H1 (cell line): Measurements from ENCODE around the gene TDRD5. TPM values are rescaled to one million over a fixed set of nuclear protein-coding genes. Genes with fewer than 3 reads are reported as not detected.

Source experiments
- CTCF ChIA-PET: fragments of 300-600 bp; sonication (Branson Sonifier 250); formaldehyde crosslinking; loops from one replicate; lab custom pipeline; 2021; ENCODE audit not compliant: partially characterized antibody; lab: Charles Lee
- POLR2A ChIA-PET: fragments of 300-600 bp; sonication (Branson Sonifier 250); formaldehyde crosslinking; loops from one replicate; lab custom pipeline; 2021; ENCODE audit warnings: inconsistent platforms; ENCODE audit not compliant: partially characterized antibody; lab: Charles Lee
- DNase-seq, 2 experiments: peaks; one replicate each; pipeline versions ENCODE4 v3.0.0 to v3.0.0-alpha.2; 2010 to 2022; ENCODE audit warnings: low spot score in 2 of 2, low read depth in 1 of 2, mixed read lengths in 1 of 2
- FAIRE-seq: peaks from 2 replicates; lab custom pipeline; 2011; peaks lifted over from hg19 to GRCh38; lab: Jason Lieb, UNC
- H2AFZ ChIP-seq: 2 replicates; pipeline ENCODE4 v1.8.1; 2012; ENCODE audit warnings: low read length, inconsistent platforms
- H2AK5ac ChIP-seq: 2 replicates; pipeline ENCODE4 v1.6.1; 2013; ENCODE audit warnings: low read depth, low read length
- H2BK120ac ChIP-seq: replicated peaks from 2 replicates; pipeline ENCODE3; 2013; ENCODE audit warnings: low read depth, low read length, inconsistent platforms
- H2BK12ac ChIP-seq: 2 replicates; pipeline ENCODE4 v1.6.1; 2013; ENCODE audit warnings: low read depth, low read length
- H2BK15ac ChIP-seq: 2 replicates; pipeline ENCODE4 v1.6.1; 2013; ENCODE audit warnings: low read length
- H2BK20ac ChIP-seq: 2 replicates; pipeline ENCODE4 v1.6.1; 2013; ENCODE audit warnings: low read length
- H2BK5ac ChIP-seq: 2 replicates; pipeline ENCODE4 v1.6.1; 2013; ENCODE audit warnings: low read depth, low read length
- H3K14ac ChIP-seq: 2 replicates; pipeline ENCODE4 v1.6.1; 2013; ENCODE audit warnings: inconsistent platforms; ENCODE audit not compliant: insufficient read length
- H3K18ac ChIP-seq: 2 replicates; pipeline ENCODE4 v1.6.1; 2013; ENCODE audit warnings: low read length; ENCODE audit errors: extremely low read depth
- H3K23ac ChIP-seq: 2 replicates; pipeline ENCODE4 v1.6.1; 2013; ENCODE audit warnings: inconsistent platforms; ENCODE audit not compliant: insufficient read length
- H3K23me2 ChIP-seq: 2 replicates; pipeline ENCODE4 v1.6.1; 2013; ENCODE audit warnings: low read depth, low read length
- H3K27ac ChIP-seq: 2 replicates; pipeline ENCODE4 v1.6.1; 2011; ENCODE audit warnings: low read depth, low read length, inconsistent platforms
- H3K27me3 ChIP-seq, 4 experiments: replicated peaks in 1 of 4; 1 replicate in 1 of 4; 2 replicates in 3 of 4; pipeline versions ENCODE4 v1.6.1 to v1.8.1; 2011 to 2013; ENCODE audit warnings: low read length in 3 of 4, mild to moderate bottlenecking in 3 of 4, inconsistent platforms in 2 of 4, mixed read lengths in 2 of 4, moderate library complexity in 1 of 4; ENCODE audit not compliant: control insufficient read depth in 3 of 4, insufficient read depth in 3 of 4; ENCODE audit errors: extremely low read depth in 1 of 4
- H3K36me3 ChIP-seq, 4 experiments: 2 replicates each; pipeline versions ENCODE4 v1.6.1 to v1.8.1; 2011 to 2013; ENCODE audit warnings: mild to moderate bottlenecking in 4 of 4, low read length in 3 of 4, moderate library complexity in 2 of 4, control low read depth in 1 of 4, inconsistent platforms in 1 of 4; ENCODE audit not compliant: insufficient read depth in 4 of 4, control insufficient read depth in 2 of 4
- H3K4ac ChIP-seq: replicated peaks from 2 replicates; pipeline ENCODE3; 2013; ENCODE audit warnings: low read length, low read depth, mixed read lengths, inconsistent platforms; ENCODE audit not compliant: insufficient read length
- H3K4me1 ChIP-seq, 4 experiments: replicated peaks in 1 of 4; 1 replicate in 1 of 4; 2 replicates in 3 of 4; pipeline versions ENCODE4 v1.6.1 to v1.8.1; 2011 to 2013; ENCODE audit warnings: low read length in 3 of 4, inconsistent platforms in 2 of 4, mixed read lengths in 1 of 4; ENCODE audit not compliant: insufficient read depth in 4 of 4, control insufficient read depth in 3 of 4
- H3K4me2 ChIP-seq, 2 experiments: 2 replicates each; pipeline versions ENCODE4 v1.6.1 to v1.8.1; 2011 to 2013; ENCODE audit warnings: low read depth in 2 of 2, low read length in 2 of 2, control low read depth in 1 of 2, inconsistent platforms in 1 of 2, mild to moderate bottlenecking in 1 of 2; ENCODE audit not compliant: insufficient read depth in 1 of 2
- H3K4me3 ChIP-seq, 4 experiments: fragments of 200-600, 300-600 bp in 1 of 4; sonication (generic), shearing (Covaris generic), sonication (Bioruptor Twin) in 1 of 4; 2 replicates each; pipeline versions ENCODE4 v1.5.1 to v1.8.1; 2011 to 2016; ENCODE audit warnings: low read length in 4 of 4, low read depth in 3 of 4, control low read depth in 2 of 4, inconsistent platforms in 2 of 4, mild to moderate bottlenecking in 2 of 4, mixed read lengths in 1 of 4, moderate library complexity in 1 of 4; ENCODE audit not compliant: insufficient read depth in 2 of 4; ENCODE audit errors: extremely low read depth in 1 of 4
- H3K56ac ChIP-seq: replicated peaks from 2 replicates; pipeline ENCODE3; 2013; ENCODE audit warnings: low read depth, mild to moderate bottlenecking, mixed read lengths, low read length, inconsistent platforms; ENCODE audit not compliant: insufficient read length
- H3K79me1 ChIP-seq: 2 replicates; pipeline ENCODE4 v1.6.1; 2013; ENCODE audit warnings: low read depth, low read length, control low read depth
- H3K79me2 ChIP-seq, 2 experiments: 2 replicates each; pipeline versions ENCODE4 v1.6.1 to v1.8.1; 2012 to 2013; ENCODE audit warnings: low read length in 2 of 2, mild to moderate bottlenecking in 2 of 2, inconsistent platforms in 1 of 2; ENCODE audit not compliant: insufficient read depth in 2 of 2, control insufficient read depth in 1 of 2
- H3K9ac ChIP-seq, 4 experiments: replicated peaks in 1 of 4; 1 replicate in 1 of 4; 2 replicates in 3 of 4; pipeline versions ENCODE4 v1.6.1 to v1.8.1; 2011 to 2013; ENCODE audit warnings: low read depth in 3 of 4, low read length in 3 of 4, control low read depth in 2 of 4, mild to moderate bottlenecking in 2 of 4, moderate library complexity in 2 of 4, inconsistent platforms in 1 of 4; ENCODE audit errors: extremely low read depth in 1 of 4
- H3K9me3 ChIP-seq, 2 experiments: 2 replicates each; pipeline versions ENCODE4 v1.6.1 to v1.8.1; 2012 to 2013; ENCODE audit warnings: mild to moderate bottlenecking in 2 of 2, moderate library complexity in 2 of 2, control low read depth in 1 of 2, inconsistent platforms in 1 of 2, low read depth in 1 of 2, low read length in 1 of 2, mixed read lengths in 1 of 2; ENCODE audit not compliant: insufficient read depth in 2 of 2
- H4K20me1 ChIP-seq, 2 experiments: replicated peaks in 1 of 2; 2 replicates each; pipeline versions ENCODE3 to v1.8.1; 2011 to 2013; ENCODE audit warnings: inconsistent platforms in 2 of 2, low read length in 2 of 2, mild to moderate bottlenecking in 1 of 2; ENCODE audit not compliant: insufficient read depth in 2 of 2, control insufficient read depth in 1 of 2
- H4K5ac ChIP-seq: 2 replicates; pipeline ENCODE4 v1.6.1; 2013; ENCODE audit warnings: low read length, low read depth, mixed read lengths, inconsistent platforms; ENCODE audit not compliant: insufficient read length
- H4K8ac ChIP-seq: 2 replicates; pipeline ENCODE4 v1.8.0; 2013; ENCODE audit warnings: mild to moderate bottlenecking, moderate library complexity, low read length, inconsistent platforms; ENCODE audit not compliant: insufficient read depth; ENCODE audit errors: extremely low read depth
- H4K91ac ChIP-seq: replicated peaks from 2 replicates; pipeline ENCODE3; 2013; ENCODE audit warnings: low read length, mixed read lengths, inconsistent platforms; ENCODE audit not compliant: insufficient read length
- ASH2L ChIP-seq: fragments of 200-600, 300-600 bp; sonication (generic); IDR thresholded peaks from one replicate; pipeline ENCODE4 v1.7.1; 2017; ENCODE audit warnings: low read length
- BACH1 ChIP-seq: IDR thresholded peaks from 2 replicates; pipeline ENCODE4 v1.6.1; 2012; ENCODE audit warnings: low read length, improper control_type of control experiment
- CBX8 ChIP-seq: fragments of 300-800, 300-1000 bp; sonication (generic); IDR thresholded peaks from 2 replicates; pipeline ENCODE4 v1.7.1; 2016; ENCODE audit warnings: low read depth, low read length, borderline replicate concordance
- EGR1 ChIP-seq: IDR thresholded peaks from 2 replicates; pipeline ENCODE4 v1.6.1; 2011; ENCODE audit warnings: low read depth, low read length, borderline replicate concordance
- HDAC2 ChIP-seq, 2 experiments: fragments of 300-600 bp in 1 of 2; sonication (generic) in 1 of 2; IDR thresholded peaks; 2 replicates each; pipeline ENCODE4 v1.6.1; 2011 to 2012; ENCODE audit warnings: low read depth in 2 of 2, low read length in 2 of 2, mild to moderate bottlenecking in 2 of 2, moderate library complexity in 2 of 2, borderline replicate concordance in 1 of 2, inconsistent platforms in 1 of 2
- MAFK ChIP-seq: IDR thresholded peaks from 2 replicates; pipeline ENCODE4 v1.6.1; 2012; ENCODE audit warnings: low read depth, mild to moderate bottlenecking, improper control_type of control experiment, low read length
- MAX ChIP-seq: IDR thresholded peaks from 2 replicates; pipeline ENCODE4 v1.6.1; 2012; ENCODE audit warnings: inconsistent platforms
- POLR2A ChIP-seq, 2 experiments: IDR thresholded peaks; 1 replicate in 1 of 2; 2 replicates in 1 of 2; pipeline ENCODE4 v1.6.1; 2011; ENCODE audit warnings: low read depth in 2 of 2, low read length in 2 of 2, mild to moderate bottlenecking in 2 of 2; ENCODE audit errors: control extremely low read depth in 1 of 2
- RBBP5 ChIP-seq: IDR thresholded peaks from 2 replicates; pipeline ENCODE4 v1.7.1; 2012; ENCODE audit warnings: low read depth, mild to moderate bottlenecking, inconsistent platforms, low read length, moderate library complexity, borderline replicate concordance
- RFX5 ChIP-seq: IDR thresholded peaks from 2 replicates; pipeline ENCODE4 v1.6.1; 2011; ENCODE audit warnings: low read depth, low read length, improper control_type of control experiment, borderline replicate concordance
- SAP30 ChIP-seq: fragments of 300-600 bp; sonication (generic); IDR thresholded peaks from 2 replicates; pipeline ENCODE4 v1.7.1; 2012; ENCODE audit warnings: low read length, moderate library complexity, mild to moderate bottlenecking, inconsistent platforms; ENCODE audit not compliant: insufficient read depth, insufficient replicate concordance
- SP4 ChIP-seq: IDR thresholded peaks from 2 replicates; pipeline ENCODE4 v1.6.1; 2012; ENCODE audit warnings: low read length, inconsistent platforms
- TAF1 ChIP-seq: IDR thresholded peaks from 2 replicates; pipeline ENCODE4 v1.6.1; 2011; ENCODE audit warnings: mild to moderate bottlenecking, low read depth, low read length
- TBP ChIP-seq: IDR thresholded peaks from 2 replicates; pipeline ENCODE4 v1.6.1; 2011; ENCODE audit warnings: low read depth, low read length, improper control_type of control experiment
- ZNF274 ChIP-seq: IDR thresholded peaks from 2 replicates; pipeline ENCODE4 v1.7.0; 2012; ENCODE audit warnings: low read length, borderline replicate concordance; ENCODE audit errors: extremely low read depth
- WGBS, 2 experiments: shearing (Covaris generic) in 1 of 2; methylation state at CpG; one replicate each; pipeline versions ENCODE4 v1.1.6 to v1.1.7; 2013 to 2015; ENCODE audit warnings: low lambda C conversion rate in 2 of 2, mixed read lengths in 2 of 2, inconsistent platforms in 1 of 2, low coverage in 1 of 2, missing lambda C conversion rate in 1 of 2; ENCODE audit not compliant: insufficient replicate concordance in 2 of 2, insufficient coverage in 1 of 2, insufficient read length in 1 of 2; ENCODE audit errors: extremely low coverage in 1 of 2, missing lambda C conversion rate in 1 of 2; 5-methylcytosine and 5-hydroxymethylcytosine counted together
- polyA plus RNA-seq, 7 experiments: library from polyadenylated mRNA; depleted of rRNA in 3 of 7; stranded (reverse) in 5 of 7; unstranded in 2 of 7; fragments of >200 nt in 5 of 7; fragments of 200-250 nt in 2 of 7; gene quantifications; 1 replicate in 5 of 7; 2 replicates in 1 of 7; 4 replicates in 1 of 7; pipeline versions ENCODE4 v1.2.1 to v1.2.3, GENCODE V29; 2011 to 2013; ENCODE audit warnings: missing spikeins in 2 of 7, mixed read lengths in 2 of 7
- total RNA-seq: library from RNA; stranded (reverse); fragmentation: NEBNext Ultra II Directional; extraction: Animal tissue kit (Norgen Biotek cat#: 25700); gene quantifications from 2 replicates; pipeline ENCODE4 v1.2.1, GENCODE V29; 2021

TDRD5 gene
- total and polyA plus RNA-seq, 2 of the 8 experiments (the other 6 are each of a cell fraction or from before 2014, with no cell fraction given): 0.53 to 1.4 TPM

- Histone ChIP-seq H3K27me3 (no peaks in the 10 kb centered on the region), H4K8ac (no peak overlapping the region; the same call in 1 of the 2 replicates), H2BK120ac (no peak overlapping the region), H4K5ac (no peak overlapping the region), H2AK5ac (no peak overlapping the region), H2BK5ac (no peak overlapping the region), H3K23me2 (no peaks in the 10 kb centered on the region), H3K27ac (no peak overlapping the region), H2BK20ac (no peak overlapping the region), H4K91ac (no peak overlapping the region), H3K9me3 (no peaks in the 10 kb centered on the region), H3K79me1 (no peaks in the 10 kb centered on the region), H3K4me3 (no peak overlapping the region), H3K23ac (no peak overlapping the region), H3K4me1 (no peaks in the 10 kb centered on the region), H2BK15ac (no peak overlapping the region), H2BK12ac (no peak overlapping the region), H3K36me3 (no peaks in the 10 kb centered on the region), H3K14ac (no peak overlapping the region), H3K9ac (no peak overlapping the region), H3K79me2 (no peaks in the 10 kb centered on the region), H3K4me2 (no peak overlapping the region), H3K4ac (no peak overlapping the region), H3K18ac (no peak overlapping the region), H3K56ac (no peak overlapping the region), H2AFZ (0 out of 2 replicates have a peak overlapping the region, but pooled peaks have one; percentile 44), H4K20me1 (no peaks in the 10 kb centered on the region)
- DNase-seq (no peak), FAIRE-seq (no peak)
- ChIA-PET CTCF (interaction anchor here (0.8 to 1.9 kb wide), 3 partner anchors 132 to 312 kb away, joined by 3 to 6 read pairs (median 4); partner anchors contain the start of gene AXDND1), POLR2A (no interaction called here)
- 93% methylated on average over 6 of the region's 6 CpGs; no CpG with 5 or more reads in 1 of the 2 experiments for WGBS, 2 experiments
- TF ChIP-seq RBBP5 (no peak), ZNF274 (no peak), ASH2L (no peak), CBX8 (no peak), SP4 (no peak), BACH1 (no peak), POLR2A (IDR thresholded peaks at IDR 0.05; ENCODE audit: control extremely low read depth in 1 of 2, low read depth in 2 of 2, low read length in 2 of 2) (no peak), SAP30 (no peak), RFX5 (no peak), HDAC2 (IDR thresholded peaks at IDR 0.05; ENCODE audit: borderline replicate concordance in 1 of 2, low read depth in 2 of 2, low read length in 2 of 2) (no peak), TBP (no peak), MAFK (no peak), MAX (no peak), TAF1 (no peak), EGR1 (no peak)
Measured at GRCh38 chr1:179677882-179678281, 86.2 kb downstream of the TDRD5 start.
